ENCODE data around the gene YBEY.

The YBEY gene

DNA sequence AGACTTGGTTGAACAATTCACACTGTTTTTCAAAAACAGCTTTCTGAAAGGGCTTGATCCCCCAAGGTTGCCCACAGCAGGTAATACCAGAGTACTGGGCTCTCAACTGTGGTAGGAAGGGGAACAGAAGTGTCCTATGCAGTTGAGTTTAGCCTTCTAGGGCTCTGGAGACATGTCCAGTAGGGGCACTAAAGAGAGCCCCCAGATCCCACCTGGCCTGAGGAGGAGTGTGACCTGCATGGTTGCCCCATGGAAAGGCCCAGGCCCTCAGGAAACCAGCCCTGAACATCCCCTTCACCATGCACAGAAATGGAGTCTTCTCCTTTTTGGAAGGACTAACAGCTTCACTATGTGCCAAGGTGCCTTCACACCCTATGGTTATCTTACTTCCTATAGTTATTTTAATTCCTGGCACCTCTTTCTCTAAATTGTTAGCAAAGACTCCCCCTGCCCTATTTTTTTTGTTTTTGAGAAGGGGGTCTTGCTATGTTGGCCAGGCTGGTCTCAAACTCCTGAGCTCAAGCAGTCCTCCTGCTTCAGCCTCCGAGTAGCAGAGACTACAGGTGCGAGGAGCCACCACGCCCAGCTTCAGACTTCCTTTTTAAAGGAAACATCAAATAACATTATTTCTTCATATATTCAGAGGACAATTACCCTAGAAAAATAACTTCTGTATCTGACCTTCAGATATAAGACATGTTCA, 40.8 kb upstream of the YBEY start:
- H3K4me3 ChIP-seq (ENCODE audit: control insufficient read depth, low read depth, low read length) = no peak overlapping the region
- DNase-seq (ENCODE audit: low read depth) = no peak
- TF ChIP-seq, protein P1, sequence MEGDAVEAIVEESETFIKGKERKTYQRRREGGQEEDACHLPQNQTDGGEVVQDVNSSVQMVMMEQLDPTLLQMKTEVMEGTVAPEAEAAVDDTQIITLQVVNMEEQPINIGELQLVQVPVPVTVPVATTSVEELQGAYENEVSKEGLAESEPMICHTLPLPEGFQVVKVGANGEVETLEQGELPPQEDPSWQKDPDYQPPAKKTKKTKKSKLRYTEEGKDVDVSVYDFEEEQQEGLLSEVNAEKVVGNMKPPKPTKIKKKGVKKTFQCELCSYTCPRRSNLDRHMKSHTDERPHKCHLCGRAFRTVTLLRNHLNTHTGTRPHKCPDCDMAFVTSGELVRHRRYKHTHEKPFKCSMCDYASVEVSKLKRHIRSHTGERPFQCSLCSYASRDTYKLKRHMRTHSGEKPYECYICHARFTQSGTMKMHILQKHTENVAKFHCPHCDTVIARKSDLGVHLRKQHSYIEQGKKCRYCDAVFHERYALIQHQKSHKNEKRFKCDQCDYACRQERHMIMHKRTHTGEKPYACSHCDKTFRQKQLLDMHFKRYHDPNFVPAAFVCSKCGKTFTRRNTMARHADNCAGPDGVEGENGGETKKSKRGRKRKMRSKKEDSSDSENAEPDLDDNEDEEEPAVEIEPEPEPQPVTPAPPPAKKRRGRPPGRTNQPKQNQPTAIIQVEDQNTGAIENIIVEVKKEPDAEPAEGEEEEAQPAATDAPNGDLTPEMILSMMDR (conservative IDR thresholded peaks at IDR 0.05; ENCODE audit: control insufficient read depth, insufficient read depth, low read depth, low read length) = no peak

DNA sequence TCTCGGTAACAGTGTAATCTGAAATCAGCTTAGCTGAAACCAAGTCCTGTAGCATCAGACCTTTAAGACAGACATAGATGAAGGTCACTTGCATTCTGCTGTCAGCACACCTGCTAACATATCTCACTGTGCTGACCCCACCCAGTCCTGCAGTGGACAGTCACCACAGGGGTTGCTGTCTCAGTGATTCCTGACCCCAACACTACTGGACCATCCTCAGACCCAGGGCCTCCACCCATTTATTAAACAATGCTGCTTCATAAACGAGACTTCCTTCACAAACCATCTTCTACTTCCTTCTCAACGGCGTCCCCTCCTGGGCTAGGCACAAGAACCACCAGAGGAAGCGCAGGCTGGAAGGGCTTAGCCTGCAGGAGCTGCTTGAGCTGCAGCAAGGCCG, 39.8 kb upstream of the YBEY start:
- no peak for DNase-seq (ENCODE audit: low read depth)
- TF ChIP-seq, protein P1 (conservative IDR thresholded peaks at IDR 0.05; ENCODE audit: control insufficient read depth, insufficient read depth, low read depth, low read length) = no peak
- H3K4me3 ChIP-seq (ENCODE audit: control insufficient read depth, low read depth, low read length) = no peak overlapping the region

DNA sequence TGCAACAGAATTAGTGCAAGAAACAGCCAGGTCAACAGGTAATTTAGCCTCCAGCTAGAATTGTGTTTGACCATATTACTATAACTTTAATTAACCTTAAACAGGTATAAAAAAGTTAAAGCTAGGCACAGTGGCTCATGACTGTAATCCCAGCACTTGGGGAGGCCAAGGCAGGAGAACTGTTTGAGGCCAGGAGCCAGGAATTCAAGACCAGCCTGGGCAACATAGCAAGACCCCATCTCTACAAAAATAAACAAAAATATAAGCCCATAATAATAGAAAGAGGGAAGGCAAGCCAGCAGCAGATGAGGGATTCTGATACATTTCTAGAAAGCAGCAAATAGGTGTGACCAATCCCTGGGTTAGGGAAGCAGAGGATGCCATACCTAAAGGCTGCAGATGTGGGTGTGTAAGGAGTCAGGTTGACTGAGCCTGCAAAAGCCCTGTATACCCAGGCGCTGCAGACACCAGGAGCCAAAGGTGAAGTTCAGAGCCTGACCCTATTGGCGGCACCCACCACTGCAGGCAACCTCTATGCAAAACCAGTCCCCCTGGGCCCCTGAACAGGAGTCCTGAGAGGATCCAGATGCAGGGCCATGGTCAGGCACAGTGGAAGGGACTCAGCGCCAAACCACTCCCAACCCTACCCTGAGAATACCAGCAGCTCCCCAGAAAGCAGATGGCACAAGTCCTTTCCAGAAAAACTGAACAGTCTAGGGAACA, 38.3 kb upstream of the YBEY start:
- TF ChIP-seq, protein P1 (conservative IDR thresholded peaks at IDR 0.05; ENCODE audit: control insufficient read depth, insufficient read depth, low read depth, low read length) = no peak

DNA sequence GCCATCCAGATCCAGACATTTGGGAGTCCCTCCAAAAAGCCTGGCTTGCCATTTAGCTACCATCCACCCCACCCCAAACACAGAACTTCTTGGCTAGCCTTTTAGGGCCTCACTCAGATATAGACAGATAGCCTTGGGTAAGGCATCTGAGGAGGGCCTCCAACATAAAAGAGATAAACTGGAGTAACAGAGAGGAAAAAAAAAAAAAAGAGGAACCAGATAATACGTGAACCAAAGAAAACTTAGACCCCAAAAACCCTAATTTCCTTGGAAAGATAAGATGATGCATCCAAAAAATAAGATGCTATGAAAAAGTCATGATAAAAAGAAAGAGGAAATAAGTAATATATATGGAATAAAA, 37.7 kb upstream of the YBEY start:
- no peak for DNase-seq (ENCODE audit: low read depth)
- no peak overlapping the region for H3K4me3 ChIP-seq (ENCODE audit: control insufficient read depth, low read depth, low read length)
- TF ChIP-seq, protein P1 (conservative IDR thresholded peaks at IDR 0.05; ENCODE audit: control insufficient read depth, insufficient read depth, low read depth, low read length) = no peak

More for the DNA sequence above, 38.3 kb upstream of the YBEY start:
- no peak overlapping the region for H3K4me3 ChIP-seq (ENCODE audit: control insufficient read depth, low read depth, low read length)
- no peak for DNase-seq (ENCODE audit: low read depth)

DNA sequence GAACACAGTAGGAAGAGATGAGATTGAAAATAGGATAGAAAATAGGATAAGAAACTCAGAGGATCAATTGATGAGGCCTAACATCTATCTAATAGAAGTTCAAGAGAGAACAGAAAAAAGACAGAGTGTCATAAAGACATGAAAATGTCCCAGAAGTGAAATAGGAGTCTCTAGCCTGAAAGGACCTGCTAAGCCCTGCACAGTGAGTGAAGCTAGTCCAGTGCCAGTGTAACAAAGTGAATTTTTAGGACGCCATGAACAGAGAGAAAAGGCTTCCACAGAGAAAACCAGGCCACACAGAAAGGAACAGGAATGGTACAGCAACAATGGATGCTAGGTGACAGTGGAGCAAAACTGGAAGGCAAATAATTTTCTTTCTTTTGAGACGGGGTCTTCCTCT, 37.3 kb upstream of the YBEY start:
- H3K4me3 ChIP-seq (ENCODE audit: control insufficient read depth, low read depth, low read length) = no peak overlapping the region
- TF ChIP-seq, protein P1 (conservative IDR thresholded peaks at IDR 0.05; ENCODE audit: control insufficient read depth, insufficient read depth, low read depth, low read length) = no peak
- DNase-seq (ENCODE audit: low read depth) = no peak

DNA sequence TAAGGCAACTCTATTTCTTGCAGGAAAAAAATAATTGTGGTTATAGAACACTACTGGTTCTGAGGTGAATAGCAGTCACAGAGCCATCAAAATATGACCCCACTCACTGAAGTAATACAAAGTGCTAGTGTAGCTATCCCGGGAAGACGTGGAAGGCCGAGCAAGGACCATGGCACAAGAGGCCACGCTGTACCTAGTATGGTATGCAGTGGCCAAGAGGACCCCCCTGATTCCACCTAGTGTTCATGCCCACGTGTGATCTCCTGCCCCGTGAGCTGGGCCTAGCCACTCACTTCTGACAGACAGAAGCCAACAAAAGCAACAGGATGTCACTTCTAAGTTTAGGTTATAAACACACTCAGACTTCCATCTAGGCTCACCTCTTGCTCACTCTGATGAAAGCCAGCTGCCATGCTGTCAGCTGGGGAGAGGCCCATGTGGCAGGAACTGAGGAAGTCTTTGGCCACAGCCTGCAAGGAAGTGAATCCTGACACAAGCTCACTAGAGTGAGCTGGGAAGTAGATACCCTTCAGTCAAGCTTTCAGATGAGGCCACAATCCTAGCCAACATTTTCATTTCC, 35.9 kb upstream of the YBEY start:
- DNase-seq (ENCODE audit: low read depth) = peak; percentile 42
- TF ChIP-seq, protein P1 (conservative IDR thresholded peaks at IDR 0.05; ENCODE audit: control insufficient read depth, insufficient read depth, low read depth, low read length) = no peak

More for the DNA sequence above, 35.9 kb upstream of the YBEY start:
- H3K4me3 ChIP-seq (ENCODE audit: control insufficient read depth, low read depth, low read length) = no peak overlapping the region
